GM18909 (cell line): ENCODE data around the gene NAALADL2.
A peak's percentile ranks its signal among the peaks of the same experiment; 100 is the strongest.
"Not testable (repeated sequence)": the region's sequence is repeated elsewhere in the genome, so short reads cannot be mapped to it uniquely, and the experiment has no call there.

Experiments used
- ATAC-seq: cut with Tn5 transposase; IDR thresholded peaks from one replicate; pipeline ENCODE4 v1.9.1; 2021; ENCODE audit warnings: mild to moderate bottlenecking; ENCODE audit not compliant: unreplicated experiment, poor library complexity

Gene NAALADL2

DNA sequence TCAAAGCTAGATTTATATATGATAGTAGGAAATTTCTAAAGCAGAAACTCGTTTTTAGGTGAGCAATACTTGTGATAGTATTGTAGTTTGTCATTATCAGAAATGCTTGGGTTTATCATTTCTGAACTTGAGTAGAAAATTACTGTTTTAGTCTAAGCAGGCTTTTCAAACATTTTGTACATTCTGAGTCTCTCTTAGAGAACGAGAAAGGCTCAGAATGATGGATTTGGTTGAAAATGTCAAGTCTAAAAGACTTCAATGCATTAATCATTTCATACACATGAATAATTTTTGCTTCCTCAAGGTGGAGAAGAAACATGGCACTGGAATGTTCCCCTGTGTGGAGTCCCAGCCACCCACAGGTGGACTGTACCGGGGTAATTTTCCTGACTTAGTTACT is 387.1 kb downstream of the NAALADL2 start:
- ATAC-seq = no peak

GRCh38 chr3:175246766-175247165 is 387.6 kb downstream of the NAALADL2 start:
- ATAC-seq = no peak

DNA sequence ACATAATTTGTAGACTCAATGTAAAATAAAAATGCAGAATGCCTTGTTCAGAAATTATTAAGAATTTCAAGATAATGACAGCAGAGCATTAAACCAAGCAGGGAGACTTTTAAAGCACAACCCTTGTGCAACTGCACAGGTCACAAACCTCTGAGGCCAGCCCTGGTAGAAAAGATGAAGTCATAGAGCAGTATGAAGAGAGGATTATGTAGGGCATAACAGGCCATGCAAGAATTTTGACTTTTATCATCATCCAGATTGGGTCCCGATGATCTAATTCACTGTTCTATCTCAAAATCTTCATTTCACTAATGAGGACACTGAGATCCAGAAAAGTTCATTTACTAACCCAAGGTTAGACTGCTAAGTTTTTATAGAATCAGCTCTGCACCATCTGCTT is 388.5 kb downstream of the NAALADL2 start:
- ATAC-seq = no peak

GRCh38 chr3:175248832-175249231 is 389.7 kb downstream of the NAALADL2 start:
- ATAC-seq = no peak

GRCh38 chr3:175255698-175256097 is 396.6 kb downstream of the NAALADL2 start:
- ATAC-seq = no peak

- ATAC-seq = no peak
These were observed 398.0 kb downstream of the NAALADL2 start for GRCh38 chr3:175257123-175257522.

DNA sequence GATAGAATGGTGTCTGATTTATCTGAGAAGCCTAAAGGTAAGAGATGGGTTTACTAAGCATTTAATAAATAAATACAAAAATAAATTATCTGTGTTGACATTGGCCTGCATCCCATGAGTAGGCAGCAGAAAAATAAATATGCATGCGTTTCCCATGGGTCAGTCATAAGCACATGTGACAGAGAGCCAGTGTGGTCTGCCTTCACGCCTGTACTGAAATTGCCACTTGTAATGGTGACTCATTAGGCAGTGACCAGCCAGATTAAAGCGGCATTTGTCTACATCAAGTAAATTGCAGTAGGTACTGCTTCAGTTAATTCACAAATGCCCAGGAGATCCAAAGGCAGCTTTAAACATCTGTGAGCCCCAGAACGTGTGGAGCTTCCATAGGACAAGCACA is 399.6 kb downstream of the NAALADL2 start:
- no peak for ATAC-seq

DNA sequence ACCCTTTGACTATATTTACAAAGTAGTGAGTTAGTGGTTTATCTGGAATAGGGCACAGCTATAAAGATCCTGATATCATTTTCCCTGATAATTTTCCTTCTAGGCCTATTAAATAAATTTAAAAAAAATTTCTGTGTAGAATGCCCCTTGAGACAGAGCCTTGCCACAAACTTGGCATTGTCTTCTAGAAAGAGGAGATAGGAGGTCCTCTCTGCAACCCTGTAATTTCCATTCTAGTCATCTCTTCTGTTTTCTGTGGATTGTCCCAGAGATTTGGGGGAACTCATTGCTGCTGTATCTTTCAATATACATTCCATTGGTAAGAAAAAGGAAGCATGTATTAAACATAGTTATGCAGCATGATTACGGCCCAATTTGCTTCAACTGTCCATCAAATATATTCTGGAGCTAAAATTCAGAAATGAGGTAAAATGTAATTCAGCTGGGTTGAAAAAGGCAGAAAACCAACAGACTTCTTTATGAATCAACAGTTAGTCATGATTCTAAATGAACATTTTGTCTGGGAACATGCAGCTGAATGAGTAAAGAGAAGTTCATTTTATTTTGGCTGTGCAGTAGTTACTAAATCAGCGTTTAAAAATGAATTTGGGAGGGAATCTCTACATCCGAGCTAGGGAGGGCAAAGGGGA is 401.1 kb downstream of the NAALADL2 start:
- ATAC-seq = no peak

DNA sequence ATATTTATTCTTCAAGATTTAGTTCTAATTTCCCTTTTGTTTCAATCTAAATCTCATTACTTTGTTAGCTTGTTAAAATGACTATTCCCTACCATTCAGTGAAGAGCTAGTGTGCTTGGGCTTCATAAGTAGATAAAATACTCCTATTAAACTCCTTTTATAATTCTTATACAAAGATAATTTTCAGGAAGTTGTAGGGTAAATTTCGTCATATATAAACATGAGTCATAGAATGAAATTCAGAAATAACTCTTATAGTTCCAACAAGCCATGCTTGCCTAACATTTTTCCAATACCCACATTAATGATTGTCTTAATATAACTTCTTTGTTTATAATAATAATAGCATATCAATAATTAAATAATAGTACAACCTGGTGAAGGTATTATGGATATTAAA is 407.3 kb downstream of the NAALADL2 start:
- no peak for ATAC-seq

DNA sequence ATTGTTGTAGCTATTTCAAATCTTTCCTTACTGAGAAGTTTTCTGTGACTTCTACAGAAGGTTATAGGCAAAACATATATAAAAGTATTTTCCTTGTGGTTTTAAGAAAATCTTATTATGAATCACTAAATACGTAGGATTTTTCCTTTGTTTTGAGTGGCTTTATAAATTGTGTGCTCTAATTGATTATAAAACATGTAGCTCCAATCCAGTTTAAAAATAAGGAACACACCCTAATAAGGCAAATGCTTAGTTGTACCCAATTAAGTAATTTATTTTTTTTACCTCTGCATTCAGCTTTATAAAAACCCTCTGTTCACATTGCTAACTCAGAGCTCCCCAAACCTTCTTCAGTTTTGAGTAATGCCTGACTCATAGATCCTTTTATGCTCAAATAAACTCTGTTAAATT is 408.0 kb downstream of the NAALADL2 start:
- ATAC-seq = no peak

GRCh38 chr3:175267561-175267960 is 408.4 kb downstream of the NAALADL2 start:
- ATAC-seq = no peak

DNA sequence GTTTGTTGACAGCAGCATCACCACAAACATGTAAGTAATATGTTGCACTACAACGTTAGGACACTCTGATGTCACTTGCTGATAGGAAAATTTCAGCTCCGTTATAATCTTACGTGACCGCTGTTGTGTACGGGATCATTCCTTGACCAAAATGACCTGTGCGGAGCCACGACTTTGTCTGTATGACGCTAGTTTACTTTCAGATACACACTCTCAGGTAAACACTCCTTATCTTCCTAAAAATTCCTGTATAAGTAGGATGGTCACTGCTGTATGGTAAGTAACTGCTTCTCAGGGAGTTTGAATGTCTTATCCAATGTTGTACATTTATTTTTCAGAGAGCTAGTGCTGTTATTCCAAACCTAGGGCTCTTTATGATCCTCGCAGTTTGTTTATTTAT is 410.3 kb downstream of the NAALADL2 start:
- no peak for ATAC-seq

GRCh38 chr3:175270198-175270837 is 411.2 kb downstream of the NAALADL2 start:
- no peak for ATAC-seq

DNA sequence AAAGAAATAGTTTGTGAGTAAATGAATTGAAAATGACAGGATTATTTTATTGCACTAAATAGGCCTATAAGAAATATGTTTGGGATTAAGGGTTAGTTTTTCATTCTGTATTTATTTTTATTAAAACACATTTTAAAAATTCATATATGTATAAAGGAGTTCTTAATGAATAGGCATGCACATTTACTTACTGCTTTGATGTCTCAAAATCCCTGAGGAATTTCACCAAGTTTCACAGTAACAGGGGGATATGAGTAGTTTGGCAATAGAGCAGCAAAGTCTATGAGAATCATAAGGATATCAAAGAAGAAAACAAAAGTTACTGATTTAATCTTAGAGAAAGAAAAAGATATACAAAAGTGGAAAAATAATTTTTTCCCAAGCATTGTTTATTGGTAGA is 411.7 kb downstream of the NAALADL2 start:
- no peak for ATAC-seq

DNA sequence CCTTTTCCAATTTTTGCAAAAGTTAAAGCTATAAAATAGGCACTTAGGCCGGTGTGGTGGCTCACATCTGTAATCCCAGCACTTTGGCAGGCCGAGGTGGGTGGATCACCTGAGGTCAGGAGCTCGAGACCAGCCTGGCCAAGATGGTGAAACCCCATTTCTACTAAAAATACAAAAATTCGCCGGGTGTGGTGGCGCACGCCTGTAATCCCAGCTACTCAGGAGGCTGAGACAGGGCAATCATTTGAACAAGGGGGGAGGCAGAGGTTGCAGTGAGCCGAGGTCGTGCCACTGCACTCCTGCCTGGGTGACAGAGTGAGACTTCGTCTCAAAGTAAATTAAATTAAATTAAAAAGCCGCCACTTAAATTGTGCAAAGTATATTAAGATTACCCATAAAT is 412.3 kb downstream of the NAALADL2 start:
- not testable (repeated sequence) for ATAC-seq

DNA sequence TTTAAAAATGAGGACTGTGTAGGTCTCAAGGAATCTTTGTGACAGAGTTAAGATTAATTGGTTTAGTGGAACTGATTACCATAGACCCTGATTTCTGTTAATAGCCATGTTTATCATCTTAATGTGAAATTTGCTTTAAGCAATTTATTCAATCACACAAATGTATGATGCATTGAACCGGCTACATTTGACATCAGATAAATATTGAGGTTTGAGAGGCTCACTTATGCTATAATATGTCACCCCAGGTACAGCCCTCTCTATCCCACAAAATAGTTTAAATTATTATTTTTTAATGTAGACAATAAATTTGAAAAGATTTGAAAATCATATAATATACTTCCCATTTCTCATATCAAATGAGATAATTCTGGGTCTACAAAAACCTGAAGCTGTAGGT is 413.3 kb downstream of the NAALADL2 start:
- ATAC-seq = no peak

- no peak for ATAC-seq
These were observed 414.4 kb downstream of the NAALADL2 start for GRCh38 chr3:175273573-175273972.

DNA sequence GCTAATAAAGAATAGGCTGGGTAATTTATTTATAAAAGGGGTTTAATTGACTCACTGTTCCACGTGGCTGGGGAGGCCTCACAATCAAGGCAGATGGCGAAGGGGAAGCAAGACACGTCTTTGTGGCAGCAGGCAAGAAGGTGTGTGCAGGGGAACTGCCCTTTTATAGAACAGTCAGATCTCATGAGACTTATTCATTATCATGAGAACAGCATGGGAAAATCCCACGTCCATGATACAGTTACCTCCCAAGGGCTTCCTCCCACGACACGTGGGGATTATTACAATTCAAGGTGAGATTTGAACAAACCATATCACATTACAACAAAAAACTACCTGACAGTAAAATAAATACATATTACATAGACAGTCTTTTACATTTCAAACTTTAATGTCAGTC is 414.9 kb downstream of the NAALADL2 start:
- ATAC-seq = peak; percentile 72

- peak; percentile 49 for ATAC-seq
These were observed 415.5 kb downstream of the NAALADL2 start for GRCh38 chr3:175274474-175275218.

- ATAC-seq = no peak
These were observed 419.5 kb downstream of the NAALADL2 start for GRCh38 chr3:175278680-175279079.

GRCh38 chr3:175279457-175279856 is 420.3 kb downstream of the NAALADL2 start:
- ATAC-seq = no peak

DNA sequence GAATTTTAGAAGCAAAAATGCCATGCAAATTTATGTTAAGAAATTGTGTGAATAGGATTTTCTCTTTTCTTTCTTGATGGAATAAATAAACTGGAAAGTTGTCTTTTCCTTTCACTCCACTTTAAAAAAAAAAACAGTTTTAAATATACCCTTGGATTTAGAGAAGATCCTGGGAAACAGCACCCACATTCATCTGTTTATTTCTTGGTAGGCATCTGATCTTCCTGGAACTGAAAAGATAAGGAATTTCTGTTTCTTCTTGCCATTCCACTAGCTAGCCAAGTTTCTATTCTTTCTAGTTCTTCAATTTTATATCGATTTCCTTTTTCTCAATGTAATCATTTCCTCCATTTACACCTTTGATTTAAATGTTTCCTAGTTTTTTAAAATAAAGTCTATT is 420.8 kb downstream of the NAALADL2 start:
- no peak for ATAC-seq
